ENCODE data around the gene BRPF1. TPM values are rescaled to one million over a fixed set of nuclear protein-coding genes. Genes with fewer than 3 reads are reported as not detected.

Gene BRPF1
- total RNA-seq, 1 experiment from 2014 or later, result 21.4 TPM

- no peak for TF ChIP-seq CTCF (IDR thresholded peaks at IDR 0.05; ENCODE audit: unreplicated experiment)
- Mint-ChIP-seq H3K4me1 (ENCODE audit: insufficient read depth, unreplicated experiment) (peaks cover 12% of the 10 kb centered on the region), H3K9me3 (ENCODE audit: unreplicated experiment) (no peaks in the 10 kb centered on the region), H3K36me3 (ENCODE audit: insufficient read depth, unreplicated experiment) (no peaks in the 10 kb centered on the region), H3K27ac (ENCODE audit: low read depth, unreplicated experiment) (no peak overlapping the region), H3K4me3 (ENCODE audit: unreplicated experiment) (no peak overlapping the region), H3K27me3 (ENCODE audit: insufficient read depth, unreplicated experiment) (peaks cover 40% of the 10 kb centered on the region)
- no peak for DNase-seq (ENCODE audit: unreplicated experiment)
- CTCF ChIA-PET, result interaction anchor here (0.5 to 1.6 kb wide), 5 partner anchors 12 to 522 kb away, joined by 3 to 5 read pairs (median 5); no protein-coding TSS in a partner anchor
- BruUV-seq (replicated peaks), result no TSS peak
- POLR2A ChIA-PET, result interaction anchor here (1.3 kb wide), 1 partner anchor 13 kb away, joined by 5 read pairs; no protein-coding TSS in a partner anchor
- intact Hi-C loops (cut with micrococcal nuclease), result loop anchor here (5.0 to 10.0 kb wide), 4 partner anchors 74 to 309 kb away; partner anchors contain the start of genes ARPC4, CRELD1, FANCD2 and TADA3
Measured at GRCh38 chr3:9718118-9718517, 13.4 kb upstream of the BRPF1 start.

GRCh38 chr3:9721015-9721699 is 10.4 kb upstream of the BRPF1 start:
- Mint-ChIP-seq H3K36me3 (ENCODE audit: insufficient read depth, unreplicated experiment) (no peaks in the 10 kb centered on the region), H3K27me3 (ENCODE audit: insufficient read depth, unreplicated experiment) (peaks cover 50% of the 10 kb centered on the region), H3K9me3 (ENCODE audit: unreplicated experiment) (no peaks in the 10 kb centered on the region), H3K4me3 (ENCODE audit: unreplicated experiment) (no peak overlapping the region), H3K4me1 (ENCODE audit: insufficient read depth, unreplicated experiment) (peaks cover 6% of the 10 kb centered on the region), H3K27ac (ENCODE audit: low read depth, unreplicated experiment) (no peak overlapping the region)
- DNase-seq (ENCODE audit: unreplicated experiment), result no peak
- TF ChIP-seq CTCF (IDR thresholded peaks at IDR 0.05; ENCODE audit: unreplicated experiment), result no peak
- intact Hi-C loops (cut with micrococcal nuclease), result no loop called here
- BruUV-seq (replicated peaks), result no TSS peak
- ChIA-PET POLR2A (interaction anchor here (0.5 to 1.7 kb wide), 5 partner anchors 10 to 305 kb away, joined by 3 to 5 read pairs (median 3); partner anchors contain the start of genes ARPC4, OGG1 and TADA3), CTCF (interaction anchor here (0.6 to 1.3 kb wide), 3 partner anchors 10 to 645 kb away, joined by 3 to 5 read pairs (median 4); partner anchors contain the start of gene BRPF1)

GRCh38 chr3:9721700-9722060 is 9.9 kb upstream of the BRPF1 start:
- peaks cover 50% of the 10 kb centered on the region for H3K27me3 Mint-ChIP-seq (ENCODE audit: insufficient read depth, unreplicated experiment)
- intact Hi-C loops (cut with micrococcal nuclease), result no loop called here
- peaks cover 5% of the 10 kb centered on the region for H3K4me1 Mint-ChIP-seq (ENCODE audit: insufficient read depth, unreplicated experiment)
- POLR2A ChIA-PET, result interaction anchor here (0.9 to 1.7 kb wide), 3 partner anchors 9 to 28 kb away, joined by 3 to 5 read pairs (median 4); partner anchors contain the start of gene OGG1
- BruUV-seq (replicated peaks), result no TSS peak
- H3K27ac Mint-ChIP-seq (ENCODE audit: low read depth, unreplicated experiment), result no peak overlapping the region
- TF ChIP-seq CTCF (IDR thresholded peaks at IDR 0.05; ENCODE audit: unreplicated experiment), result no peak
- no peak overlapping the region for H3K4me3 Mint-ChIP-seq (ENCODE audit: unreplicated experiment)
- CTCF ChIA-PET, result interaction anchor here (0.6 to 1.3 kb wide), 3 partner anchors 9 to 645 kb away, joined by 3 to 5 read pairs (median 4); partner anchors contain the start of gene BRPF1
- no peaks in the 10 kb centered on the region for H3K9me3 Mint-ChIP-seq (ENCODE audit: unreplicated experiment)
- DNase-seq (ENCODE audit: unreplicated experiment), result no peak
- no peaks in the 10 kb centered on the region for H3K36me3 Mint-ChIP-seq (ENCODE audit: insufficient read depth, unreplicated experiment)

GRCh38 chr3:9725775-9726515 is 5.6 kb upstream of the BRPF1 start:
- H3K9me3 Mint-ChIP-seq (ENCODE audit: unreplicated experiment), result no peaks in the 10 kb centered on the region
- ChIA-PET POLR2A (interaction anchor here (0.6 kb wide), 1 partner anchor 561 kb away, joined by 3 read pairs; no protein-coding TSS in a partner anchor), CTCF (interaction anchor here (3.0 kb wide), 1 partner anchor 10 kb away, joined by 13 read pairs; no protein-coding TSS in a partner anchor)
- no TSS peak for BruUV-seq (replicated peaks)
- DNase-seq (ENCODE audit: unreplicated experiment), result no peak
- no peak overlapping the region for H3K27ac Mint-ChIP-seq (ENCODE audit: low read depth, unreplicated experiment)
- H3K36me3 Mint-ChIP-seq (ENCODE audit: insufficient read depth, unreplicated experiment), result no peaks in the 10 kb centered on the region
- no peak overlapping the region for H3K4me3 Mint-ChIP-seq (ENCODE audit: unreplicated experiment)
- H3K27me3 Mint-ChIP-seq (ENCODE audit: insufficient read depth, unreplicated experiment), result peaks cover 28% of the 10 kb centered on the region
- intact Hi-C loops (cut with micrococcal nuclease), result no loop called here
- peaks cover 20% of the 10 kb centered on the region for H3K4me1 Mint-ChIP-seq (ENCODE audit: insufficient read depth, unreplicated experiment)
- no peak for TF ChIP-seq CTCF (IDR thresholded peaks at IDR 0.05; ENCODE audit: unreplicated experiment)

Measured in MCF 10A (cell line).